Thymus (tissue), 11 donors: Measurements from ENCODE around the gene ATG7. TPM values are rescaled to one million over a fixed set of nuclear protein-coding genes. Genes with fewer than 3 reads are reported as not detected.

Experiments used
- DNase-seq, 9 donors: peaks; one replicate each; pipeline ENCODE4 v3.0.0-alpha.2; 2013; ENCODE audit warnings: low spot score in 9 of 9, low read depth in 6 of 9, missing footprints in 1 of 9
- H3K27ac ChIP-seq, 2 donors: one replicate each; pipeline ENCODE4 v1.5.1; 2013; ENCODE audit warnings: control low read depth in 1 of 2, low read depth in 1 of 2, low read length in 1 of 2, mild to moderate bottlenecking in 1 of 2, moderate library complexity in 1 of 2
- H3K27me3 ChIP-seq, 2 donors: one replicate each; pipeline ENCODE4 v1.5.1; 2013; ENCODE audit warnings: low read length in 1 of 2; ENCODE audit not compliant: control insufficient read depth in 2 of 2, insufficient read depth in 1 of 2
- H3K36me3 ChIP-seq, 2 donors: one replicate each; pipeline ENCODE4 v1.5.1; 2013; ENCODE audit warnings: low read length in 1 of 2, mild to moderate bottlenecking in 1 of 2, moderate library complexity in 1 of 2; ENCODE audit not compliant: control insufficient read depth in 2 of 2, insufficient read depth in 2 of 2
- H3K4me1 ChIP-seq, 2 donors: one replicate each; pipeline ENCODE4 v1.5.1; 2013; ENCODE audit warnings: low read length in 2 of 2; ENCODE audit not compliant: control insufficient read depth in 2 of 2, insufficient read depth in 2 of 2
- H3K4me3 ChIP-seq, 2 donors: one replicate each; pipeline ENCODE4 v1.5.1; 2013; ENCODE audit warnings: low read length in 2 of 2, control low read depth in 1 of 2, mild to moderate bottlenecking in 1 of 2
- H3K9me3 ChIP-seq, 2 donors: one replicate each; pipeline ENCODE4 v1.5.1; 2013; ENCODE audit warnings: low read length in 1 of 2, mild to moderate bottlenecking in 1 of 2; ENCODE audit not compliant: control insufficient read depth in 2 of 2, insufficient read depth in 1 of 2
- WGBS: extraction: QIAGEN DNeasy Blood & Tissue Kit; methylation state at CpG from one replicate; pipeline ENCODE4 v1.1.7; 2013; 5-methylcytosine and 5-hydroxymethylcytosine counted together
- polyA plus RNA-seq: library from polyadenylated mRNA; stranded (reverse); fragments of 200-250 nt; gene quantifications from one replicate; pipeline ENCODE4 v1.2.3, GENCODE V29; 2013
- total RNA-seq: library from RNA; stranded (reverse); fragments of 120-200 nt; gene quantifications from one replicate; pipeline ENCODE4 v1.2.4, GENCODE V29; 2013
- donor health status: healthy.

ATG7 gene
- total and polyA plus RNA-seq, 2 donors = 9.0 to 21.7 TPM

DNA sequence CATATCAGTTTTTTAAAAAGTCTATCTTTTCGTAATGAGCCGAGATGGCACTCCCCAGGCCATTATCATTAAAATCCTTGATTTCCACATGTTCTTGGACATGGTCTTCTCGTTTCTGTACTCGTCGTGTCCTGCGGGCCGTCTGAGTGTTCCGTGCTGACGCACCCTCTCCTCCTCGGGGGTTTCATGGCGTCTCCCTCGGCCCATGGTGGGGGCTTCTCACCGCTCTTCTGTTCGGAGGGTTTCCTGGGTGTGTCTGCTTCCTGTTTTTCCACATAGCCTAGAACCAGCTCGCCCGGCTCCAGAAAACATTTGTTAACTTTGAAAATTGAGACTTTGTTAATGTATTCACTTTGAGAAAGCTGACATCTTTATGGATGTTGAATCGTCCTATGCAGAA, 278.8 kb downstream of the ATG7 start:
- H3K9me3 ChIP-seq = no peaks in the 10 kb centered on the region
- H3K36me3 ChIP-seq = peaks cover 16 to 24% of the 10 kb centered on the region in 2 donors
- no peak overlapping the region for H3K4me3 ChIP-seq
- no peak for DNase-seq
- no peak overlapping the region for H3K27ac ChIP-seq
- H3K27me3 ChIP-seq = no peaks in the 10 kb centered on the region
- WGBS = 96% methylated on average over 17 of the region's 17 CpGs
- H3K4me1 ChIP-seq = no peaks in the 10 kb centered on the region

DNA sequence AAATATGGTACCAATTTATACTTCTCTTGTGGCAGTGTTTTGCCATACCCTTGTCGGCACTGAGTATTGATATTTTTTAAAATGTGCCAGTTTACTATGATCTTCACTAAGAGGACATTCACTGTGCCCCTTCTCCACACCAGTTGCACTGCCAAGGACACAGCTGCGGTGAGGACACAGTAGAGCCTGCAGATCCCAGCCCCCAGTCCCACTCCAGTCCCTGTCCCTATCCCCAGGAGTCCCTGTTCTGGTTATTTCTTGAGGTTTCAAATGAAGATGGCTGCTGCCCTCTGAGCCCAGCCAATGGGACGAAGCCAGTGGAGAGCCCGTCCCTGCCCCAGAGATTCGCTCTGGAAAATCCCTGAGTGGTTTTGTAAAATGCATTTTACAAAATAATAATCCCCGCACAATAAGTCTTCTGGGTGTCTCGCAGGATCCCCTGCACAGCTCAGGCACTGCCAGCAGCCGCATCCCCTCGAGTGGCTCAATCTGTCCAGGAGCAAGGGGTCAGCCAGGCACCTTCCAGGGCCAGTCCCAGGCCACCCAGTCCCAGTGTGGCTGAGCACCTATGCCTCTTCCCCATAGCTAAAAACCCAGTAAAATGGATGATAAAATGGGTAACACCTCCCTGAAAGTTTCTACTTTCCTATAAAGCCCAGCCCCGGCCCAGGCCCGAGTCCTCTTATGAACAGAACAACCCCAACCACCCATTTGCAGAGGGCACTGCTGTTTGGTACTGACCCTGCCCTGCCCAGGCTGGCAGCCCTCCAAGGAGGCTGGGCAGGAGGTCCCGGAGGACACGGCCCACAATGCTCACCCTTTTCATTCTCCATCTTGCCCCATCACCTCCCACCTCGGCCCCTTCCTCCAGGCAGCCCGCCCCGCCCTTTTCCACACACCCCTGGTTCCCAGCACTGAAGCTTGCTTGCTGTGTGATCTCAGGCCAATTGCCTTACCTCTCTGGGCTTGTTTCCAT, 280.4 kb downstream of the ATG7 start:
- no peak for DNase-seq
- Histone ChIP-seq H3K4me3 (no peak overlapping the region), H3K9me3 (no peaks in the 10 kb centered on the region), H3K27me3 (no peaks in the 10 kb centered on the region), H3K27ac (no peak overlapping the region), H3K36me3 (peaks cover 30 to 37% of the 10 kb centered on the region in 2 donors), H3K4me1 (peaks cover 0 to 3% of the 10 kb centered on the region in 2 donors)
- 98% methylated on average over 16 of the region's 16 CpGs for WGBS

DNA sequence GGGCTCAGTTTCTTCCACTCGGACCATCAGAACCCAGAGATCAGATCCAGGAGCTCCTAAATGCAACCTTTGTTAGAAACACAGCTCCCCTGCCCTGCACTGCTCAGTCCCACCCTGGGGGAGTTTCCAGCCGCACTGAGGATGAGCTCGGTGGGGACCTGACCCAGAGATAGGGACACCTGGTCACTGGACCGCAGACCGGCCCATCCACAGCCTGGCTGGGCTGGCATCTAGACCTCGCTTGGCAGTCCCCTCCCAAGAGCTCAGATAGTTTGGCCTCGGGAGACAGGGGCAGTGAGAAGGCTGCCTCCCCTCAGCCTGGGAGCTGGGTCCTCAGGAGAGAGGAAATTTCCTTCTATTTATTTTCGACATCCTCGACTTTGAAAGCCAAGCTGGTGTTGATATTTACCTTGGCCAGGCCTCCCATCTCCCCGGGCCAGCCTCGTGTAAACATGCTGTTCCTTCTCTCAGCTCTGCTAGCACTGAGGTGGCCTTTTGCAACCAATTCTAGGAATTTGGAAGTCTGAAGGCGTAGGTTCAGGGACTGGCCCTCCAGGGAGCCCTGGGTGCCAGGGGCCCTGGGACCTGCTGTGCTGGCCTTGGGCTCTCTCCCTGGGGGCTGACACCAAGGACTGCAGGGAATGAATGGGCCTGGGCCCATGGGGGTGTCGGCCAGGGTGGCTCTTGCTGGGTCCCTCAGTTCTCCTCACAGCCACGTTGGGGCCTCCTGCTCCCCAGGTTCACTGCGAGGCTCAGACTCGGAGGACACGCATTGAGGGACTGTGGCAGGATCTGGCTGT, 281.4 kb downstream of the ATG7 start:
- WGBS = 89% methylated on average over 17 of the region's 17 CpGs
- H3K27me3 ChIP-seq = no peaks in the 10 kb centered on the region
- H3K4me3 ChIP-seq = no peak overlapping the region
- no peaks in the 10 kb centered on the region for H3K9me3 ChIP-seq
- peak overlapping the region in 1 of 2 donors; percentile 53 for H3K27ac ChIP-seq
- H3K36me3 ChIP-seq = peaks cover 40 to 45% of the 10 kb centered on the region in 2 donors
- peaks cover 0 to 7% of the 10 kb centered on the region in 2 donors for H3K4me1 ChIP-seq
- DNase-seq = no peak

DNA sequence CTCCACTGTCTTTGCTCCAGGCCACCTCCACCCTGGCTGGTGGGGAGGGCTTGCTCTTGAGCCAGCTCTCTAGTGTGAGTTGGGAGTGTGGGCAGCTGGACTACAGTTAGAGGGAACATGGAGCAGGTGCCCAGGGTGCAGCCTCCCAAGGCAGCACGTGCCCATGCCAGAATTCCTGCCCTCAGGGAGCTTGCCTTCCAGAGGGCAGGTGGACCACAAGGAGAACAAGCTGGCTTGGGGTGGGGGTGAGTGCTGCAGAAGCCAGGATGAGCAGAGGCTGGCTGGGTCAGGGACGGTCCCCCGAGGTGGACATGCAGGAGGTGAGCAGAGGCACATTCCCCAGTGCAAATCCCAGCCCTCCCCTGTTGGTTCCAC, 282.0 kb downstream of the ATG7 start:
- Histone ChIP-seq H3K4me1 (peaks cover 0 to 11% of the 10 kb centered on the region in 2 donors), H3K27me3 (no peaks in the 10 kb centered on the region), H3K4me3 (no peak overlapping the region), H3K36me3 (peaks cover 46 to 51% of the 10 kb centered on the region in 2 donors), H3K27ac (peak overlapping the region in 1 of 2 donors; percentile 53), H3K9me3 (no peaks in the 10 kb centered on the region)
- DNase-seq = no peak
- 98% methylated on average over 3 of the region's 3 CpGs for WGBS

DNA sequence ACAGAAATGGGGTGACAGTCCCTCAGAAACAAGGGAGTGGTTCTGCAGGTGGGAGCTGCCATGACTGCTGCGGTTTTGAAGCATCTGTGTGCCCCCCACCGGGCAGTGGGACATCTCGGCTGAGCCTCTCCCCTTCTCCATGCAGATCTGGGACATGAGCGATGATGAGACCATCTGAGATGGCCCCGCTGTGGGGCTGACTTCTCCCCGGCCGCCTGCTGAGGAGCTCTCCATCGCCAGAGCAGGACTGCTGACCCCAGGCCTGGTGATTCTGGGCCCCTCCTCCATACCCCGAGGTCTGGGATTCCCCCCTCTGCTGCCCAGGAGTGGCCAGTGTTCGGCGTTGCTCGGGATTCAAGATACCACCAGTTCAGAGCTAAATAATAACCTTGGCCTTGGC, 282.5 kb downstream of the ATG7 start:
- DNase-seq = no peak
- 91% methylated on average over 12 of the region's 12 CpGs for WGBS
- Histone ChIP-seq H3K36me3 (peaks cover 50 to 55% of the 10 kb centered on the region in 2 donors), H3K9me3 (no peaks in the 10 kb centered on the region), H3K4me1 (peaks cover 0 to 15% of the 10 kb centered on the region in 2 donors), H3K27me3 (no peaks in the 10 kb centered on the region), H3K27ac (no peak overlapping the region), H3K4me3 (no peak overlapping the region)

DNA sequence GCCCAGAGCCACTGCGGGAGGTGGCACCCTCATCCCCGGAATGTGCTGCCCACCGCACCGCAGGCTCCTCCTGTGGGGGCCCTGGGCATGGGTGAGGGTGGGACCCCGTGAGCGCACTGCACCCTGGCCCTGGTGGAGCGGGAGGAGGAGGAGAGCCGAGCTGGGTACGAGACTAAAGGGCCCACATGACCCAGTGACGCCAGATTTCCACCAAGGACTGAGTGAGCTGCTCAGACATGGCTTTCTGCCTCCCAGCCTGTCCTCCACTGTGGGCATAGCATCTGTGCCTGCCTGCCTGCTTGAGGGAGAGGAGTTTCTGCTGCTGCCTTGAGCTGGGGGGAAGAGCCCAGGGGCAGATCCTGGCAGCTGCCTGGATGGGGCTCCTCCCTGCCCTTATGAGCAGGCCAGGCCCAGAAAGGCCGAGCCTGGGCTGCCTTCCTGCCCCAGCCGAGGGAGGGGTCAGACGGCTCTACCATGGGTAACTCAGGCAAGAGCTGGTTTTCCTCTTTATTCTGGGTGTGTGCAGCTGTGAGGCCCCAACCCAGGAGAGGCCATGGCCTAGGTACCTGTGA, 283.1 kb downstream of the ATG7 start:
- DNase-seq = no peak
- no peaks in the 10 kb centered on the region for H3K9me3 ChIP-seq
- H3K27ac ChIP-seq = no peak overlapping the region
- peaks cover 0 to 16% of the 10 kb centered on the region in 2 donors for H3K4me1 ChIP-seq
- H3K27me3 ChIP-seq = no peaks in the 10 kb centered on the region
- WGBS = 97% methylated on average over 13 of the region's 13 CpGs
- H3K4me3 ChIP-seq = no peak overlapping the region
- peaks cover 55 to 57% of the 10 kb centered on the region in 2 donors for H3K36me3 ChIP-seq

DNA sequence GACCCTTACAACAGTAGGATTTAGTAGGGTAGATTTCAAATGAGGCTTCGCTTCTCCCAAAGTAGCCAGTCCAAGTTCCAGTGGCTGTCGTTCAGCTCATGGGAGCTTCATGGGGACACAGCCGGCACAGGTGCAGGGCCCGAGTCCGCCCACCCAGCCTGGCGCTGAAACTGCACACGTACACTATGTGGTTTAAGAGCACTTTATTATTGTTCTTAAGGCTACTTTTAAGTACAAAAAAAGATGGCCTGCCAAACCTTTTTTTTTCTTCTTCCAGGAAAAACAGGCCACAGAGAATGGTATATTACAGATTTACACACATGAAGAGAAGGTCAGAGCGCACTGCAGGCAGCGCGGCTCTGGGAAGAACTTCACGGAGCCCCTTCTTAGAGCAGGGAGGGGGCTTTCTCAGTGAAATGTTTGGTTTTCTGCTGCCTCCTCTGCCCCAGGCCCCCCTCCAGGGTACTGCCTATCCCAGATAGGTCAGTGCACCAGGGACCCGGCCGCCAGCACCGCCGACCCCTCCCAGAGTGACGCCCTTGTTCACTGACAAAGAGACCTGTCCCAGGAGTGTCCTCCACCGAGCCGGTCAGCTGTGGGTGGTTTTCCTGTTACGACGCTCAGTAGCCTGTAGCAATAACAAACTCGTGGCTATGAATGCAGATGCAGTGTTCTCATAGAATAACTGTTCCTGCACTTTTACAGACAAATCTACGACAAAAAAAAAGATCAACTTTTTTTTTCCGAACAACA, 283.9 kb downstream of the ATG7 start:
- H3K4me1 ChIP-seq = peaks cover 0 to 16% of the 10 kb centered on the region in 2 donors
- peaks cover 60 to 64% of the 10 kb centered on the region in 2 donors for H3K36me3 ChIP-seq
- H3K9me3 ChIP-seq = no peaks in the 10 kb centered on the region
- DNase-seq = no peak
- H3K27me3 ChIP-seq = no peaks in the 10 kb centered on the region
- no peak overlapping the region for H3K4me3 ChIP-seq
- no peak overlapping the region for H3K27ac ChIP-seq
- WGBS = 98% methylated on average over 23 of the region's 23 CpGs

DNA sequence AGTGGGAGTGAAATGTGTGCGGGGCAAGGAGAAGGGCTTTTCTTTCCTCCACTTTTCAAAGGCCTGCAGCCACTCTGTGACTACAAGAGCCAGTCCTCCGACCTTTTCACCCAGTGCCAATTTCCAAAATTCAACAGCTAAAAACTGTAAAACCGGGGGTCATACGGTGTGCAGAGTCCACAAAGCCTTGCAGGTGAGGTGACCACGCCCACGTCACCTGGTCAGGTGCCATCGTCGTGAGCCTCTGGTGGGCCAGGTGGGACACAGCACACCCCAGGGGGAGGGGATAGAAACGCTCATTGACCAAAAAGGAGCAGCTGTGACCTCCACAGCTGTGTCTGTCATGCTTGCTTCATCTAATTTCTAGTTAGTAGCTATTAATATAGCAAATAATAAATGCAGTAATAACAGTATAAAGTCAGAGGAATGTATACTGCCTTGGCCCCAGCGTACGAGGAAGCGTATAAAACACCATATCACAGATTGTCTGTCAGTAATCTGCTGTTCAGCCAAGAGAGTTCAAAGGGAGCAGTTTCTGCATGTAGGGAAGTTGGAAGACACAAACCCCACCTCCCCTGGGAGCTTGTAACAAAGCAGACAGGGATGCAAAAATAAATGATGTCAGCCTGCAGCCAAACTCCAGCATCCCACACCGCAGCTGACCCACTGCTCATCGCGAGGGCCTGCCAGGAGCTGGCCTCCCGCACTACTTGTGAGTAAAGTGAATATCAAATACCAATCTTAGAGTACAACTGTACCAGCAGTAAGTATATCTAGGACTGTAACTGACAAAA, 284.9 kb downstream of the ATG7 start:
- Histone ChIP-seq H3K36me3 (peaks cover 66 to 72% of the 10 kb centered on the region in 2 donors), H3K27ac (peak overlapping the region; percentile 22 to 38), H3K4me3 (no peak overlapping the region), H3K9me3 (no peaks in the 10 kb centered on the region), H3K4me1 (peaks cover 0 to 18% of the 10 kb centered on the region in 2 donors), H3K27me3 (no peaks in the 10 kb centered on the region)
- WGBS = 92% methylated on average over 16 of the region's 16 CpGs
- no peak for DNase-seq
